ENCODE results near the gene PILRA. TPM values are rescaled to one million over a fixed set of nuclear protein-coding genes. Genes with fewer than 3 reads are reported as not detected.
A peak's percentile ranks its signal among the peaks of the same experiment; 100 is the strongest.

The PILRA gene
- total and polyA plus RNA-seq, 2 experiments from 2014 or later = 0.38 to 5.3 TPM

DNA sequence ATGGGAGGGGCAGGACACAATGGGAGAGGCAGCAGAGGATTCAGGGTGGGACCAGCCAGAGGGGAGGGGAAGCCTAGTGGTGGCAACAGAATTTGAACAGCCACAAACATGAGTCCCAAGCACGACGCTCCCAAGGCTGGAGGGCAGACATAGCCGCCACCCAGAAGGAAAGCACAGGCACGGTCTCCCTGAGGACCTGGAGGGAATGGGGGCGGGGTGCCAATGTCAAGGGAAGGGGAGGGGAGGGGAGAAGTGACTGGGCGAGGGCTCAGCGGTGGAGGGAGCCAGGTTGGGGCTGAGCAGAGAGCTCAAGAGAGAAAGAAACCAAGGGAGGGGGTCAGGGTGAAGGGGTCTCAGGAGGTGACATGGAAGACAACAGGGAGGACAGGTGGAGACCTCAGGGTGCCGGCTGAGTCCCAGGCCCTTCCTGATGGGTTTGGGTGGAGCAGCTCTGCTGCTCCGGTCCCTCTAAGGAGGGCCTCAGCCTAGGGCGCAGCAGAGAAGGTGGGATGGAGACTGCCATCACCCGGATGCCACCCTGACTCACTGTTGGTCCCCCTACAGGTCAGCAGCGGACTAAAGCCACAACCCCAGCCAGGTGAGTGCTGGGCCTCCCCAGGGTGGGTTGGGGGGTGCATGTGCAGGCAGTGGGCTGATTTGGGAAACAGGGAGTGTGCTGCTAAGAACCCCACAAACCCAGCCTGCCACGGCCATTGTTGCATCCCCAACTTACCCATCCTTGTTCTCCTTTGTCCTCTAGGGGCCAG is 24.2 kb downstream of the PILRA start:
- DNase-seq (ENCODE audit: low spot score) = peak; percentile 41
- TF ChIP-seq CTCF (conservative IDR thresholded peaks at IDR 0.05; ENCODE audit: low read depth in 2 of 2) (peak; percentile 34 to 39; a peak in 3 of 4 replicates), ETS1 (IDR thresholded peaks at IDR 0.05) (no peak)
- H3K9me3 Mint-ChIP-seq = no peaks in the 10 kb centered on the region
- H3K27me3 ChIP-seq (ENCODE audit: insufficient read depth) = 0 out of 2 replicates have a peak, but pooled peaks cover 8% of the 10 kb centered on the region
- no peaks in the 10 kb centered on the region; the same call in 1 of the 2 replicates for H4K20me1 ChIP-seq (replicated peaks; ENCODE audit: insufficient read depth)
- H3K4me1 Mint-ChIP-seq = peaks cover 19% of the 10 kb centered on the region
- H3K27ac ChIP-seq (ENCODE audit: low read depth) = no peak overlapping the region
- H3K4me3 Mint-ChIP-seq = no peak overlapping the region
- no peaks in the 10 kb centered on the region for H3F3A ChIP-seq (replicated peaks; ENCODE audit: low read depth)
- no peaks in the 10 kb centered on the region for H3K79me2 ChIP-seq (replicated peaks; ENCODE audit: insufficient read depth)
- peak overlapping the region; percentile 80 for H2AFZ ChIP-seq
- no peaks in the 10 kb centered on the region for H3K9me2 ChIP-seq (ENCODE audit: insufficient read depth)
- no peak overlapping the region for H3K27ac Mint-ChIP-seq
- H3K4me2 ChIP-seq = no peak overlapping the region
- H3K36me3 ChIP-seq (ENCODE audit: insufficient read depth) = no peaks in the 10 kb centered on the region
- peak; percentile 68 for ATAC-seq
- no peaks in the 10 kb centered on the region for H3K36me3 Mint-ChIP-seq (ENCODE audit: low read depth)
- H3K4me3 ChIP-seq = no peak overlapping the region
- H3K4me1 ChIP-seq (ENCODE audit: insufficient read depth) = peaks cover 10% of the 10 kb centered on the region
- H3K27me3 Mint-ChIP-seq (ENCODE audit: insufficient read depth, low read depth, poor library complexity) = peaks cover 10% of the 10 kb centered on the region

DNA sequence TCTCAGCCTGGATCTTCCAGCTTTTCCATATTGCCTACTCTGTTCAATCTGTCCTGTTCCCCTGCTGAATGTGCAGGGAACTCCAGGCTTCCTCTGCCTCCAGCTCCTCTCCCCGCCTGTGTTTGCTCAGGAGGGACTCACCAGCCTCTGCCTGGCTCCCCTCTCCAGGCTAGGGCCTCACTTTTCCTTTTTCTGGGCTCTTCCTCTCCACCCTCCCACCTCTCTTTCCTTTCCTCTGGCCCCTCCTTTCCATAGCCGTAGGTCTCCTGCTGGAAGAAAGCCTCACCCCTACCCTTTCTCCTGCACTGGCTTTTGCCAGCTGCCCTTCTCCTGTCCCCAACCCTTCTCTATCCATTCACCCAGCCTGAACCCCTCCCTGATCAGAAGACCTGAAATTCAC is 25.0 kb downstream of the PILRA start:
- no peak for DNase-seq (ENCODE audit: low spot score)
- no peaks in the 10 kb centered on the region for H3K79me2 ChIP-seq (replicated peaks; ENCODE audit: insufficient read depth)
- no peak overlapping the region for H3K27ac Mint-ChIP-seq
- H3K4me1 Mint-ChIP-seq = peaks cover 19% of the 10 kb centered on the region
- no peaks in the 10 kb centered on the region for H3K9me3 Mint-ChIP-seq
- H3K36me3 Mint-ChIP-seq (ENCODE audit: low read depth) = no peaks in the 10 kb centered on the region
- H3K4me3 Mint-ChIP-seq = no peak overlapping the region
- H3K27me3 ChIP-seq (ENCODE audit: insufficient read depth) = 0 out of 2 replicates have a peak, but pooled peaks cover 8% of the 10 kb centered on the region
- no peak overlapping the region for H3K4me3 ChIP-seq
- H3K4me2 ChIP-seq = 0 out of 2 replicates have a peak overlapping the region, but pooled peaks have one; percentile 26
- no peaks in the 10 kb centered on the region for H3K36me3 ChIP-seq (ENCODE audit: insufficient read depth)
- no peaks in the 10 kb centered on the region for H3F3A ChIP-seq (replicated peaks; ENCODE audit: low read depth)
- peak overlapping the region; percentile 80 for H2AFZ ChIP-seq
- peaks cover 10% of the 10 kb centered on the region for H3K4me1 ChIP-seq (ENCODE audit: insufficient read depth)
- H3K27me3 Mint-ChIP-seq (ENCODE audit: insufficient read depth, low read depth, poor library complexity) = peaks cover 10% of the 10 kb centered on the region
- peak; percentile 8; the same call in 2 of the 3 replicates for ATAC-seq
- no peaks in the 10 kb centered on the region; the same call in 1 of the 2 replicates for H4K20me1 ChIP-seq (replicated peaks; ENCODE audit: insufficient read depth)
- H3K27ac ChIP-seq (ENCODE audit: low read depth) = no peak overlapping the region
- no peaks in the 10 kb centered on the region for H3K9me2 ChIP-seq (ENCODE audit: insufficient read depth)
- no peak for TF ChIP-seq ZNF331 (CRISPR knock-in tag; IDR thresholded peaks at IDR 0.05; ENCODE audit: low read depth)
- TF ChIP-seq ETS1 (IDR thresholded peaks at IDR 0.05) = no peak
- TF ChIP-seq NANOG (IDR thresholded peaks at IDR 0.05; ENCODE audit: borderline replicate concordance) = no peak
- no peak for TF ChIP-seq CREB1 (CRISPR knock-in tag; IDR thresholded peaks at IDR 0.05; ENCODE audit: low read depth)
- no peak for TF ChIP-seq EZH2 (IDR thresholded peaks at IDR 0.05; ENCODE audit: low read depth, unreplicated experiment)
- no peak for TF ChIP-seq JUNB (IDR thresholded peaks at IDR 0.05; ENCODE audit: unreplicated experiment)
- no peak for TF ChIP-seq REST (IDR thresholded peaks at IDR 0.05; ENCODE audit: unreplicated experiment)
- TF ChIP-seq EZH2phosphoT487 (IDR thresholded peaks at IDR 0.05; ENCODE audit: unreplicated experiment) = no peak
- TF ChIP-seq STAT1 (IDR thresholded peaks at IDR 0.05; ENCODE audit: unreplicated experiment) = no peak
- TF ChIP-seq ZNF114 (CRISPR knock-in tag; IDR thresholded peaks at IDR 0.05) = no peak
- TF ChIP-seq POLR2AphosphoS5 (IDR thresholded peaks at IDR 0.05; ENCODE audit: low read depth) = no peak
- no peak for TF ChIP-seq CTCF (conservative IDR thresholded peaks at IDR 0.05; ENCODE audit: low read depth in 2 of 2)
